Measurements from ENCODE around the gene KIF12.

DNA sequence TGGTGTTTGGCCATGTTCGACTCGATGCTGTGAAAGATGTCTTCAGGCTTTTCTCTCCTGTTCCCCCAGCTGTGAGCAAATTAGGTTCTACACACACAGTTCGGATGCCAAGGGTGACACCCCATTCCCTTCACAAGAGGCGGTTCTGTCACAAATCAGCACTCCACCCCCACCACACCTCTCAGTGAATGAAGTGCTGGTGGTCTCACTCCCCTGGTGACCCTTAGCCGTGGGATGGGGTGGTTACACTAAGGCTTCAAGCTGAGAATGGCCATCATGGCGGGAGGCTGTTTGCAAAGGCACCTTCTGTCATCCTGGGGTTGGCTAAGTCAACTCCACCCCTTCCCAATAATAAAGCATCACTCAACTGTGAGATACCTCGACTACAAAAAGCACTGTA, 47.4 kb downstream of the KIF12 start:
- TF ChIP-seq, protein P1, sequence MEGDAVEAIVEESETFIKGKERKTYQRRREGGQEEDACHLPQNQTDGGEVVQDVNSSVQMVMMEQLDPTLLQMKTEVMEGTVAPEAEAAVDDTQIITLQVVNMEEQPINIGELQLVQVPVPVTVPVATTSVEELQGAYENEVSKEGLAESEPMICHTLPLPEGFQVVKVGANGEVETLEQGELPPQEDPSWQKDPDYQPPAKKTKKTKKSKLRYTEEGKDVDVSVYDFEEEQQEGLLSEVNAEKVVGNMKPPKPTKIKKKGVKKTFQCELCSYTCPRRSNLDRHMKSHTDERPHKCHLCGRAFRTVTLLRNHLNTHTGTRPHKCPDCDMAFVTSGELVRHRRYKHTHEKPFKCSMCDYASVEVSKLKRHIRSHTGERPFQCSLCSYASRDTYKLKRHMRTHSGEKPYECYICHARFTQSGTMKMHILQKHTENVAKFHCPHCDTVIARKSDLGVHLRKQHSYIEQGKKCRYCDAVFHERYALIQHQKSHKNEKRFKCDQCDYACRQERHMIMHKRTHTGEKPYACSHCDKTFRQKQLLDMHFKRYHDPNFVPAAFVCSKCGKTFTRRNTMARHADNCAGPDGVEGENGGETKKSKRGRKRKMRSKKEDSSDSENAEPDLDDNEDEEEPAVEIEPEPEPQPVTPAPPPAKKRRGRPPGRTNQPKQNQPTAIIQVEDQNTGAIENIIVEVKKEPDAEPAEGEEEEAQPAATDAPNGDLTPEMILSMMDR (IDR thresholded peaks at IDR 0.05): no peak
- no peak for TF ChIP-seq POLR2A (IDR thresholded peaks at IDR 0.05)

All from lower leg skin (tissue), 3 donors.